HPDE6-E6E7 (cell line): ENCODE data around the gene ZNF558.

Experiments used
- DNase-seq: peaks from one replicate; pipeline ENCODE4 v3.0.0; 2011; ENCODE audit warnings: missing footprints; ENCODE audit errors: extremely low spot score

The ZNF558 gene

GRCh38 chr19:8832132-8833021 is at the start of gene ZNF558, which contains the start of gene MBD3L1:
Gene ZNF558 (minus strand): TSS chr19:8832304. CDS start chr19:8822659, 9,645 bp downstream.
Gene MBD3L1 (plus strand): TSS chr19:8832377. CDS start chr19:8842679, 10,302 bp downstream.
- DNase-seq: no peak

DNA sequence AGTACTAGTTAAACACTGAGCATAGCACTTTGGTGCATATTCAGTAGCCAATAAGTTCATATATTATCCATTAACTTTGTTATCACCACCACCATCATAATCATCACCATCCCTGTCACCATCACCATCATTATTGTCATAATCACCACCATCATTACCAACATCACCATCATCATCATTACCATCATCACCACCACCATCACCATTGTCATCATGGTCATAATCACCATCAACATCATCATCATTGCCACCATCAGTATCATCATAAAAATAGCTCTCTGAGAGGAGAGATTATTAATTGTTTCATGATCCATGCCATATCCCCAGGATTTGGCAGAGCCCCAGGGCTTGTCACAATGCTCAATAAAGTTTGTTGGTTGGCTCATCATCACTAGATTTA is 49.4 kb upstream of the ZNF558 start:
- DNase-seq: no peak

GRCh38 chr19:8880868-8881488 is 48.9 kb upstream of the ZNF558 start:
- DNase-seq: no peak

GRCh38 chr19:8877854-8878705 is 46.0 kb upstream of the ZNF558 start:
- DNase-seq: no peak

- DNase-seq: no peak
Observed at GRCh38 chr19:8866344-8866743, 34.2 kb upstream of the ZNF558 start.

- no peak for DNase-seq
Observed at GRCh38 chr19:8858260-8858659, 26.2 kb upstream of the ZNF558 start.

DNA sequence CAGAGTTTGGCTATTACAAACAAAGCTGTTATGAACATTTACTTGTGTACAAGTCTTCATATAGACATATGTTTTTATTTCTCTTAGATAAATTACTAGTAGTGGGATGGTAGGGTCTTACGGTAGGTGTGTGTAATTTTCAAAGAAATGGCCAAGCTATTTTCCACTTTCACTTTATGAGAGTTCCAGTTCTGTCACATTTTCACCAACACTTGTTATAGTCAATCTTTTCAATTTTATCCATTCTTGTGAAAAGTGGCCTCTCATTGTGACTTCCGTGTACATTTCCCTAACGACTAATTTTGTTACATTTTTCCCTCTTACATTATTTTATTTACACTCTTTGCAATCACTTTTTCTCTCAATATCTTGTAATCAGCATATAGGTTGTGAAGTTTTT is 18.4 kb upstream of the ZNF558 start:
- no peak for DNase-seq

- DNase-seq: no peak
Observed at GRCh38 chr19:8849232-8849631, 17.1 kb upstream of the ZNF558 start.

GRCh38 chr19:8846819-8847218 is 14.7 kb upstream of the ZNF558 start:
- DNase-seq: no peak

GRCh38 chr19:8840708-8841107 is 8.6 kb upstream of the ZNF558 start:
- DNase-seq: no peak

- DNase-seq: no peak
Observed at GRCh38 chr19:8835877-8836276, 3.8 kb upstream of the ZNF558 start.

GRCh38 chr19:8835446-8835845 is 3.3 kb upstream of the ZNF558 start:
- DNase-seq: no peak

DNA sequence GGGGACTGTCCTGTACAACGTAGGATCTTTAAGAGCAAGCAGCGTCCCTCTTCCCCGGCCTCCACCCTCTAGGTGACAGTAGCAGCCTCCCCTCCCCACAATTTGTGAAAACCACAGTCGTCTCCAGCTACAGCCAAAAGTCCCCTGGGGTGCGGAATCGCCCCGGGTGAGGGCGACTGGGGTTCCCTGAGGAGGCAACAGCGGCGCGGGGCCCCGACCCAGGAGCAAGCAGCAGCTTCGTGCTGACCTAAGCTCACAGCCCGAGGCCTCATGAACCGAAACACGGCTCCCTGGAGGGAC is 322 bp downstream of the ZNF558 start:
- no peak for DNase-seq

DNA sequence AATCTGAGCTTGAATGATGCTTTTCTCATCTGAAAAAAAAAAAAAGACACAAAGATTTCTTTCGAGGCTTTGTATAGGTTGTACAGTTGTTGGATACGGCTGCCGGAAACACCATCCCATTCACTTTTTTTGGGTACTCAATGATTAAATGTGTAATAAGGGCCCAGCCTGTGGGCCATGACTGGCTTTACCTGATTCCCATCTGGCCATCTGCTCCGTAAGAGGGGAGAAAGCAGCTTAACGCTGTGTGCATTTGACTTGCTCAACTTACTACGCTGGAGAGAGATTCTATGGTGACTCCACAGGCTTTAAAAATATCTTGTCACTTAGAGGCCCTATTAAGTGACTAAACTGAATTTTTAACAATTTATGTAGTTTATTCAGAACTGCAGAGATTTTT is 731 bp downstream of the ZNF558 start:
- no peak for DNase-seq

- no peak for DNase-seq
Observed at GRCh38 chr19:8827277-8827676, 4.8 kb downstream of the ZNF558 start.

- no peak for DNase-seq
Observed at GRCh38 chr19:8826371-8826770, 5.7 kb downstream of the ZNF558 start.

GRCh38 chr19:8821748-8822241 is 10.3 kb downstream of the ZNF558 start:
- DNase-seq: no peak

DNA sequence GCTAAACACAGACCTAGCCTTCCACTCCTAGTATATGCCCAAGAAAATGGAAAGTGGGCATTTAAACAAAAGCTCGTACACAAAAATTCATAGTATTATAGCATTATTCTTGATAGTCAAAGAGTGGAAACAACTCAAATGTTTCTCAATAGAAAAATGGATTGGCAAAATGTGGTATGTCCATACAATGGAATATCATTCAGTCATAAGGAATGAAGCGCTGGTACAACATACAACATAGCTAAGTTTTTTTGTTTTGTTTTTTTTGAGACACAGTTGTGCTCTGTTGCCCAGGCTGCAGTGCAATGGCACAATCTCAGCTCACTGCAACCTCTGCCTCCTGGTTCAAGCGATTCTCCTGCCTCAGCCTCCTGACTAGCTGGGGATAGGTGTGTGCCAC is 11.9 kb downstream of the ZNF558 start:
- no peak for DNase-seq

DNA sequence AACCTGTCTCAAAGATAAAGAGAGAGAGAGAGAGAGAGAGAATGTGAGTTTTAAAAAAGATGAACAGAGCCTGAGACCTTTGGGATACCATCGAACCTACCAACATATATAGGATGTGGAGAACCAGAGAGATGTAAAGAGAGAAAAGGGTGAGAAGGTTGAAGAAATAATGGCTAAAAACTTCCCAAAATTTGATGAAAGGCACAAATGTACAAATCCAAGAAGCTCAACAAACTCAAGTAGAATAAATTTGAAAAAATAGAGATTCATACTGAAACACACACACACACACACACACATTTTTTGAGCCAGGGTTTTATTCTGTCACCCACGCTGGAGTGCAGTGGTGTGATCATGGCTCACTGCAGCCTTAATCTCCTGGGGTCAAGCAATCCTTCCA is 16.3 kb downstream of the ZNF558 start:
- DNase-seq: no peak

GRCh38 chr19:8814176-8814575 is 17.9 kb downstream of the ZNF558 start:
- no peak for DNase-seq

DNA sequence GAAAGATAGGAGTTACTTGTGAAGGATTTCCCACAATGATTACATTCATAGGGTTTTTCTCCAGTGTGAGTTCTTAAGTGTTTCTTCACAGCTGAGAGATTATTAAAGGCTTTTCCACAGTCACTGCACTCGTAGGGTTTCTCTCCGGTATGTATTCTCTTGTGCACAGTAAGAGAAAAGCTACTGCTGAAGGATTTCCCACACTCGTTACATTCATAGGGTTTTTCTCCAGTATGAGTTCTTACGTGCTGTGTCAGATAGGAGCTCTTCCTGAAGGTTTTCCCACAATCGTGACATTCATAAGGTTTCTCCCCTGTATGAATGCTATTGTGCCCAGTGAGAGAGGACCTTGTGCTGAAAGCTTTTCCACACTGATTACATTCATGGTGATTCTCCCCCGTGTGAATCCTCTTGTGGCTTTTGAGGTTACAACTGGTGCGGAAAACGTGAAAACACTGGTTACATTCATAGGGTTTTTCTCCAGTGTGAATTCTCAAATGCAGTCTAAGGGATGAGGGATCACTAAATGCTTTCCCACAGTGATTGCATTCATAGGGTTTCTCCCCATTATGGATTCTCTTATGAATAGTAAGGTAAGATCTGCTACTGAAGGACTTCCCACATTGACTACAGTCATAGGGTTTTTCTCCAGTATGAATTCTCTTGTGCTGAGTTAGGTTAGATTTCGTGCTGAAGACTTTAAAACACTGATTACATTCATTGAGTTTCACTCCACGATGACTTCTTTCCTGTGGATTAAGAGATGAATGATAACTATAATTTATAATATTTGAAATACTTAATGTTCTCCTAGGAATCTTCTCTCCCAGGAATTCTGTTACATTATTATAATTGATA is 20.6 kb downstream of the ZNF558 start:
- DNase-seq: no peak
